C4-2B (cell line): ENCODE measurements around the gene NME7.

ENCODE experiments used
- ZFX ChIP-seq: fragments of 450-650 bp; IDR thresholded peaks from 2 replicates; pipeline ENCODE4 v1.6.1; 2017
- TF ChIP-seq, protein P1 (sequence below): fragments of 450-650 bp; conservative IDR thresholded peaks from 2 replicates; pipeline ENCODE4 v1.5.1; 2017; ENCODE audit warnings: mild to moderate bottlenecking

DNA sequence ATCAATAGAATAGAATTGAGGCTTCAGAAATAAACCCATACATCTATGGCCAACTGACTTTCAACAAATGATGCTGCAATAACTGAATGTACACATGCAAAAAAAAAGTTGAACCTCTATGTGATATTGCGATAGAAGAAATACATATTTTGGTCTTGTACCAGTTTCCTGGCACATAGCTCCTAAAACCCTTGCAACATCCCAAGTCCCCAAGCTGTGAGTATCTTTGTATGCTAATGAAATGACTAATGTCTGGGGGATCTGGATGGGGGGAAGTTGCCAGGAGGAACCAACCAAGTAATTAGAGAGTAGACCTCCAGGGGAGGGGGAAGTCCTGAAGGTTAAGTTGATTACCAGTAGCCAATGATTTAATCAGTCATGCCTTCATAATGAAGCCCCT lies 24.8 kb upstream of the NME7 start:
- TF ChIP-seq, protein P1, sequence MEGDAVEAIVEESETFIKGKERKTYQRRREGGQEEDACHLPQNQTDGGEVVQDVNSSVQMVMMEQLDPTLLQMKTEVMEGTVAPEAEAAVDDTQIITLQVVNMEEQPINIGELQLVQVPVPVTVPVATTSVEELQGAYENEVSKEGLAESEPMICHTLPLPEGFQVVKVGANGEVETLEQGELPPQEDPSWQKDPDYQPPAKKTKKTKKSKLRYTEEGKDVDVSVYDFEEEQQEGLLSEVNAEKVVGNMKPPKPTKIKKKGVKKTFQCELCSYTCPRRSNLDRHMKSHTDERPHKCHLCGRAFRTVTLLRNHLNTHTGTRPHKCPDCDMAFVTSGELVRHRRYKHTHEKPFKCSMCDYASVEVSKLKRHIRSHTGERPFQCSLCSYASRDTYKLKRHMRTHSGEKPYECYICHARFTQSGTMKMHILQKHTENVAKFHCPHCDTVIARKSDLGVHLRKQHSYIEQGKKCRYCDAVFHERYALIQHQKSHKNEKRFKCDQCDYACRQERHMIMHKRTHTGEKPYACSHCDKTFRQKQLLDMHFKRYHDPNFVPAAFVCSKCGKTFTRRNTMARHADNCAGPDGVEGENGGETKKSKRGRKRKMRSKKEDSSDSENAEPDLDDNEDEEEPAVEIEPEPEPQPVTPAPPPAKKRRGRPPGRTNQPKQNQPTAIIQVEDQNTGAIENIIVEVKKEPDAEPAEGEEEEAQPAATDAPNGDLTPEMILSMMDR = no peak
- TF ChIP-seq ZFX = no peak
